ENCODE results near the gene MAEA.

MAEA gene

DNA sequence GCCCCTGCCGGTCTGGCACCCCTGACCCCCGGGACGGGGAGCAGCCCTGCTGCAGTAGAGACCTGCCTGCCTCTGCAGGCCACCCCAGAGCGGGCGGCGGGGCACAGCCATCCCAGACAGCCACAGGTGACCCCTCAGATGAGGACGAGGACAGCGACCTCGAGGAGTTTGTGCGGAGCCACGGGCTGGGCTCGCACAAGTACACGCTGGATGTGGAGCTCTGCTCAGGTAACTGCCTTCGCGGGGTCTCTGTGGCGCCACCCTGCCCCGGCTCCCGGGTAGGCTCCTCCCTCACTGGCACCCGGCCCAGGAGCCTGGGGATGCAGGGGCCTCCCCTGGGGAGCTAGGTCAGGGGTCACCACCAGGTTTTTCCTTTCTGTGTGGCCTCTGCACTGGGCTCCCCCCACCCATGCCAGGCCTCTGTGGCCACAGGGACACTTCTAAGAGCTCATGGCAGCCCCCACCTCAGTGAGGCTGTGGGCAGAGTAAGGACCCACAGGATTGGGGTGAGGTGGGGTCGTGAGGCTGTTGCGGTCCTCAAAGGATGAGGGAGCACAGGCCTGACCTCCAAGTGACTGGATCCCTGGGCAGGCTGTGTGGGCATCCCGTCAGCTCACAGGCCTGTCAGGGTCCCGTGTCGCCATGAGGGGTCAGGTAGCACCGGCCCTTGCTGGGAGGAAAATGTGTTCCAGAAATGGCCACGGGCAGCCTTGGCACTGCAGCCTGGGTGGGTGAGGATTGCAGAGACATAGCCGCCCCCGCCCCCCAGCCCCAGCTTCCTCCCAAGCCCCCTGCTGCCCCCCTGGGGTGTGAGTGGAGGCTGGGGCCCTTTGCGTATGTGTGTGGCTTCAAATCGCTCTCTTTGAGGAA is 63.7 kb downstream of the MAEA start:
- DNase-seq (ENCODE audit: low read depth) = no peak

GRCh38 chr4:1354136-1354982 is 64.7 kb downstream of the MAEA start:
- no peak for DNase-seq (ENCODE audit: low read depth)

DNA sequence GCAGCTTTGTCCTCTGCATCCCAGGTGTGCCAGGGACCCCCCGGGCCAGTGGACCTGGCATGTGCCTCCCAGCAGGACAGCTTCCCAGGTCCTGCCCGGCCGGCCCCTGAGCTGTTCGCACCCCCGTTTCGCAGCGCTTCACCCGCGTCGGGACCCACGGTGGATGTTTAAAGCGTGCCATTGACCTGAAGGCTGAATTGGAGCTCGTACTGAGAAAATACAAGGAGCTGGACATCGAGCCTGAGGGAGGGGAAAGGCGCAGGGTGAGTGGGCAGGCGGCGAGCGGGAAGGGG is 65.2 kb downstream of the MAEA start:
- no peak for DNase-seq (ENCODE audit: low read depth)

- DNase-seq (ENCODE audit: low read depth) = no peak
Observed at GRCh38 chr4:1355378-1355777, 65.7 kb downstream of the MAEA start.

DNA sequence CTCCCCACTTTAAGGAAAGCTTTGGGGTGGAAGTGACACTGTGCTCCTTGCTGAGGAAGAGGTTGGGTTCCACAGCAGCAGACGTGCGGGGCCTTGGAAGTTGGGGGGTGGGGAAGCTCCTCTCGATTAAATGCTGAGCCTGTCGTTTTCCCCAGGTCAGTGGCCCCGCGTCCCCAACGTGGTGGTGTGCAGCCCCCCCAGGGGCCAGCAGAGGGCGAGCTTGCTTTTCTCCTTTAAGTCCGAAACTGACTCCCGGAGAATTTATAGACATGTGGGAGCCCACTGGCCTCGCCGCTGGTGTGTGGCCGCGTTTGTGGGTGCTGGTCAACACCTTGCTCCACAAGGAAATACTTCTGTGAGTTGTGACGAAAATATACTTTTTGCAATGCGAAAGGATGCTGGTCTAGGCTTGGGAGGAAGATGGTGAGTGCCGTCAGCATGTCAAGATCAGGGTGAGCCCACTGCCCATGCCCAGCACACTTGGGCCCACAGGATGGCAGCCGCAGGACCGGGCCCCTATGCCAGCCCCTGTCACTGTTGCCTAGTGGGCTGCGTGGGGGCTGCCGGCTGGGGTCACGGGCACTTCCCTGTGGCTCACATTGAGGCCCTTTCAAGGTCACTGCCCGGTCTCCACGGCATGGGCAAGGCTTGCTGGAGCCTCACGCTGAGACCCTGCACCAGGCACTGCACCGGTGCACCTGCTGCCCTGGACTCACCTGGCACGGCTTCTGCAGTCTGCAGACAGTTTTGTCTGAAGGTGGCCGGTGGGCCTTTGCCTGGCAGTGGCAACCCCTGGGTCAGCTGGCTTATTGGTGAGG is 66.7 kb downstream of the MAEA start:
- no peak for DNase-seq (ENCODE audit: low read depth)

DNA sequence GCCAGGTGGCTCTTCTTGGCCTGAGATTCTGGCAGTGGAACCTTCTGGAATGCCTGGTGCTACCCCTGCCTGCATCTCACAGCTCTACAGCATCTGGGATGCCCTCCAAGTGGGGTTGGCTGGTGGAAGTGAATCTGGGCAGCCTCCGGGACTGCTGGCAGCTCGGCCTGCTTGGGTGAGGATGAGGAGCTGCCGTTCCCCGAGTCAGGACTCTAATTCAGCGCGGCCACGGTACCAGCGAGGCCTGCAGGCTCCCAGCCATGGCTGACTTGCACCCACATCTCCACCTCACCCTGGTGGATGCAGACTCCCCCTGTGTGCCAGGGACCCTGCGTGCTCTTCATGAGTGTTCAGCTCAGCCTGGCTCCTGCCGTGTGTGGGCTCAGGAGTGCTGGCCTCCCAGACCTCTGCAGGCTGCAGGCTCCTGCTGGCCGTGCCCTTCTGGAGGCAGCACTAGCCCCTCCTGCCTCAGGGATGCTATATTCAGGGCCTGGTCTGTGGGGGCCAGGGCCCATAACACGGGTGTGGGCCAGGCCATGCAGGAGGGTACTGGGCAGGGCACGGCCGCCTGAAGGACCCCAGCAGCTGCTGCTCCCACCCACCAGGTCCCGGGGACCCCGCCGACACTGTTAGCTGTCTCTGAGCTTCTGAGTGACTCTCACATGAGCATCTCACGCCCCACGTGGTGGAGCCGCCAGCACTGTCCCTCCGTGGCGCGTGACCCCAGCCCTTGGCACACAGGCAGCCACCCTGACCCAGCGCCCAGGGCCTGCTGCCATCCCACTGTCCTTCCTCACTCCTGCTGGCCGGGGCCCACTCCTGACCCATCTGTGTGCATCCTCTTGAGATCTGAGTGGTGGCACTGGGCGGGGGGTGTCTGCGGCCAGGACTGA is 67.9 kb downstream of the MAEA start:
- no peak for DNase-seq (ENCODE audit: low read depth)

DNA sequence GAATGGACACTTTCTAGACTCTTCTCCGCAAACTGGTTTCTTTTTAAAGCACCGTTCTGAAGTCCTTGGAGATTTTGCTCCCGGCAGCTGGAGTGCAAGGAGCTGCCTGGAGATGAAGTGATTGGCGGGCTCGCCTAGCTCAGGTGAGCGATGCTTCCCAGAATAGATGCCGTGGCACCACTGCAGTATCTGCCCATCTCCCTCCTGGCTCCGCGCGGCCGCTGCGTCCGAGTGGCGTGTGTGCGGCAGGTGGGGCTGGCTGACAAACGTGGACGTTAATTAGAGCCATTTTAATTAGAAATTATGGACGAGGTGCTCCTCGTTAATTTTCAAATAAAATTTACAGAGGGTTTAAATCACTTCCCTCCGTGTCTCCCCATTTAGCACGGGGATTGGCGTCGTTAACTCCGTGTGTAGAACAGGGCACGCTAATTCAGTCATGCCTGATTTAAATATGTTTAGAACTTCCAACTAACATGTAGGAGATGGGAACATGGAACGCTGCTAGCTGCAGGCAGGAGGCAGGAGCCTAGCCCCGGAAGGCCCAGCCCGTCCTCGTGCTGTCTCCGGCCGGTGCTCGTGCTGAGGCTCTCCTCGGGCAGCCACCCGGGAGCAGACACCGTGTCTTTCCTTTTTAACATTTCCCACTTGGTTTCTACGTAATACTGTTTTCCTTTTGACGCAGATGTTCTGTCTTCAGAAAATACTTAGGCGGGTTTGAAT is 68.9 kb downstream of the MAEA start:
- no peak for DNase-seq (ENCODE audit: low read depth)

DNA sequence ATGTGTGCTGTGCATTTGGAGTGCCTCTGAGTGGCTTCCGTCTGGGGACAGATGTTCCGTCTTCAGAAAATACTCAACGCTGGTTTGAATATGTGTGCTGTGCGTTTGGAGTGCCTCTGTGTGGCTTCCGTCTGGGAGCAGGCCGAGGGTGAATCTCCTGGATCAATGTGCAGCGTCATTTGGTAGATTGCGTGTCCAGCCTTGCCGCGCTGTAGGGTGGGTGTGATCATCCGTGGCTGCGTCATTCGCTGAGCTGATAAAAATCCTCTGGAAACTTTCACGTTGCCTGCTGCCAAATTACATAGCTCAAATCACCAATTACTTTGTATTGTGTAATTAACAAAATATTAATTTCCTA is 69.4 kb downstream of the MAEA start:
- no peak for DNase-seq (ENCODE audit: low read depth)

DNA sequence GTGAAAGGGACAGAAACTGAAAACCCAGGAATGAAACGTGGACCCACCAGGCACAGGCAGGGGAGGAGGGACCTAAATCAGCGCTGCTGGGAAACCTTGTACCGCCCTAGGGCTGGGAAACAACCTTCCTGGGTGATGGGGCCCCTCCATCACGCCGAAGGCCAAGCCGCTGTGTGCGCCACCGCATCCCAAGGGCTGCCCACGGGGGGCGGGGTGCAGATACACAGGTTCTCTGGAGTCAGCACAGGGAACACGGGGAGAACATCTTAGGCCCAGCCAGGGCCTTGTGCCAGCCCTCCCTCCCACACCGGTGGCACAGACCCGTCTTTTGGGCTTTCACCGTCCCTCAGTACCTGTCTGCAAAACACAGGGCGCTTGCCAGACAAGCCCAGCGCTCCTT is 70.3 kb downstream of the MAEA start:
- no peak for DNase-seq (ENCODE audit: low read depth)

GRCh38 chr4:1360423-1361283 is 71.0 kb downstream of the MAEA start:
- no peak for DNase-seq (ENCODE audit: low read depth)

DNA sequence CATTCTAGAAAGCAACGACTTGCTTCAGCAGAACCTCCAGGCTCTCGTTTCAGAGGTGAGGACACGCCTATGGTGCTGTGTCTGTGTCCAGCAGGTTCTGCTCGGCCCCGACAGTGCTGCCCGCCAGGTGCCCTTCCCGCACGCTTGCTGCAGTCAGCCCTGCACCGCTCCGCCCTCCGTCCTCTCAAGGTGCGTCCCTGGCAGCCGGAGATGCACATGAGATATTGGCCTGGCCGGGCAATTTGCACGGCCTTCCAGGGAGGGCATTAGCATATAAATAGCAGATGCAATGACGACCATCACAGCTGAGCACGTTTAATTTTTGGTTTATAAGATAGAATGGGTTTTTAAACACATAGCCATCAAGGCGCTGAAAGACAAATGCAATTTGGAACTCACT is 71.7 kb downstream of the MAEA start:
- no peak for DNase-seq (ENCODE audit: low read depth)

DNA sequence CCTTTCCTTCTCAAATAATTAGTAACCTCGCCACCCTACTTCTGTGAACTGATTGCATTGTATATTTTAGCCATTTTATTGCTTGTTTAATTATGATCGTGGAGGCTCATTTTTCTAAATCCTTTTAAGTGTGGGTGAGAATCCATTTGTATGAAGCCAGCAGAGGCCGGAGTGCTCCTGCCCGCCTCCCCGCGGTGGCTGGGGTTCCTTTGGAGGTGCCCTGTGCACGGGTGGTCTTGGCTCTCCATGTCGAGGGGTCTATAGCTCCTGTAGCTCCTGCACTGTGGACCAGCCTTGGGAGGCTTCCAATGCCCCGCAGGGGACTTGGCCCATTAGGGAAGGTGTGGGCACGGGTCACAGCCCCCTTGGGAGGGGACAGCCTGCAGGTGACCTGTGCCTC is 72.4 kb downstream of the MAEA start:
- no peak for DNase-seq (ENCODE audit: low read depth)

DNA sequence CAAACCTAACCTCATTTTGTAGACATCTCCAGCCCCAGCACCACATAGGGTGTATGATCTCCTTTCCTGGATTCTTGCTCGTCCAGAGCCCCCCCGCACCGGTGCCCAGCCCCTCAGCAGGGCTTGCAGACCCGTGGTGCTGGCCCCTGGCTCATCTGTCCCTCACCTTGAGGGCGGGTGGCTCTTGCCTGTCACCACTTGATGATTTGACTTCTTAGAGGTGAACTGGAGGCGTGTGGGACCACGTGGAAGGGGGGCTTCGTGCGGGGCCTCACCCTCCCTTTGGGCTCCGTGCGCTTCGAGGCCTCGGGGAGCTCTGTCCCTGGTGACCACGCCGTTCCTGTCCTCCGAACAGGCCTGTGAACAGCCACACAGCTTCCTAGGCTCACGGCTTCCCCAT is 72.8 kb downstream of the MAEA start:
- DNase-seq (ENCODE audit: low read depth) = no peak

DNA sequence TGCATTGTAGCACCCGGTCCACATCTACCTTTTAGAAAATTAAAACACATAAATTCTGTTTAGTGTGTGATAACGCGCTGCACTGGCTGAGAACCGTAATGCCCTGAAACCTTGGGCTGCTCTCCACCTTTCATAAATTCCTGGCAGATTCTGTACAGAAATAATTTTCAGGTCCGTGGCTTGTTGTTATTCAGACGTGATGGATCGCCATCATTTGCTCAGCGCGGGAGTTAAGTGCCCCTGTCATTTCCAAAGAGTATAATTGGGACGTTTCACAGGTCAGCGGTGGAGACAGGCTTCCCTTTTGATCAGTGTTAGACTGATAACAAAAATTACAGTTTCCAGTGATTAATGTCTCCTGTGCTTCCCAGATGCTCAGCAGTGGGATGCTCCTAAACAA is 73.8 kb downstream of the MAEA start:
- no peak for DNase-seq (ENCODE audit: low read depth)

GRCh38 chr4:1364217-1364616 is 74.5 kb downstream of the MAEA start:
- DNase-seq (ENCODE audit: low read depth) = no peak

- no peak for DNase-seq (ENCODE audit: low read depth)
Observed at GRCh38 chr4:1364748-1365147, 75.1 kb downstream of the MAEA start.

DNA sequence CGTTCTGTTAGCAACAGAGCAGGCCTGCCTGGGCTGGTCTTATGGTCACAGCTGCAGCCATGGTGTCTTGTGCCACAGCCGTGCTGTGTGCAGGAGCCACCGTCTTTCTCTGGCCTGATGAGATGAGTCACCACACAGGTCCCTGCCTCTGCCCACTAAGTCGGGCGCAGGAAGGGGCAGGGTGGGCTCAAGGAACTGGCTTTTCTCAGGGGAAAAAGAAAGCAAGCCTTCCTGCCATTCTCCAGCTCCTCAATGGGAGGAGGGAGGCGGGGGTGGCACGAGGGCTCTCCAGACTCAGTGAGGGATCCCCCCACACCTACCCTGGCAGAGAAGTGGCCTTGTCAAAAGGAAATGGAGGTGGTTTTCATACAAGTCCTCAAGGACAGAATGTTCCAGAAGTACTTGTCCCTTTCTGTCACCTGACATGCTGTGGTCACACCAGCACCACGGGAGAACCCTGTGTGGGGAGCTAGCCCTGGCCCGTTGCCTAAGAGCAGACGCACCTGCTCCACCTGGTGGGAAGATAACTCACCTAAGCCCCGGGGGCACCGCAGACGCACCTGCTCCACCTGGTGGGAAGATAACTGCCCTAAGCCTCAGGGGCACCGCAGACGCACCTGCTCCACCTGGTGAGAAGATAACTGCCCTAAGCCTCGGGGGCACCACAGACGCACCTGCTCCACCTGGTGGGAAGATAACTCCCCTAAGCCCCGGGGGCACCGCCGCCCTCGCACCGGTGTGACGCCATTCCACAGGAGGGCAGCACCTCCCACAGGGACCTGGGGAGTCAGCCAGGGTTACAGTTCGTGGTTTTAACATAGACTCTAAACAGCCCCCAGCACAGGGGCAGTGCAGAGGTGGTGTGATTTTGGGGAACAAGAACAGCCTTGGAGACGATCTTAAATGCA is 75.8 kb downstream of the MAEA start:
- DNase-seq (ENCODE audit: low read depth) = no peak

GRCh38 chr4:1366371-1367229 is 76.9 kb downstream of the MAEA start:
- DNase-seq (ENCODE audit: low read depth) = no peak
